ENCODE data around the gene TMCC2.
"Not testable (repeated sequence)": the region's sequence is repeated elsewhere in the genome, so short reads cannot be mapped to it uniquely, and the experiment has no call there.

TMCC2 gene, protein sequence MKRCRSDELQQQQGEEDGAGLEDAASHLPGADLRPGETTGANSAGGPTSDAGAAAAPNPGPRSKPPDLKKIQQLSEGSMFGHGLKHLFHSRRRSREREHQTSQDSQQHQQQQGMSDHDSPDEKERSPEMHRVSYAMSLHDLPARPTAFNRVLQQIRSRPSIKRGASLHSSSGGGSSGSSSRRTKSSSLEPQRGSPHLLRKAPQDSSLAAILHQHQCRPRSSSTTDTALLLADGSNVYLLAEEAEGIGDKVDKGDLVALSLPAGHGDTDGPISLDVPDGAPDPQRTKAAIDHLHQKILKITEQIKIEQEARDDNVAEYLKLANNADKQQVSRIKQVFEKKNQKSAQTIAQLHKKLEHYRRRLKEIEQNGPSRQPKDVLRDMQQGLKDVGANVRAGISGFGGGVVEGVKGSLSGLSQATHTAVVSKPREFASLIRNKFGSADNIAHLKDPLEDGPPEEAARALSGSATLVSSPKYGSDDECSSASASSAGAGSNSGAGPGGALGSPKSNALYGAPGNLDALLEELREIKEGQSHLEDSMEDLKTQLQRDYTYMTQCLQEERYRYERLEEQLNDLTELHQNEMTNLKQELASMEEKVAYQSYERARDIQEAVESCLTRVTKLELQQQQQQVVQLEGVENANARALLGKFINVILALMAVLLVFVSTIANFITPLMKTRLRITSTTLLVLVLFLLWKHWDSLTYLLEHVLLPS

DNA sequence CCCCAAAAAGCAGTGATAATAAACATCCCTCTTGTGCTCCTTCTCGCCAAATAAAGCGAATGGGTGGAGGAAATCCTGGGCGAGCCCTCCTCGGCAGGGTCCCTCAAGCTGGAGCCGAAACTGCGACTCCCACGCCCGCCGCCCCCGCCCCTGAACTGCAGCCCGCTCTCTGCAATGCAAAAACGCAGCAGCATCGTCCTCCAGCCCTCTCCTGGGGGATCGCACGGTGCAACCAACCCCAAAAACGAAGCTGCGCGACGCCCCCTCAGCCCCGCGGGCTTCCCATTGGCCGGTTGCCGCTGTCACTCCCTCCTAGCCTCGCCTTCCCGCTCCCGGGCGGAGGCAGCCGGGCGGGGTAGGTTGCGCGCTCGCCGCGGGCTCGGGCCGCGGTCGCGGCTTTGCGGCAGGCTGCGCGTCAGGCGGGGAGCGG lies at the start of gene TMCC2:
TSS of gene TMCC2 (plus strand) at position 363 of the 430 bp plus-strand sequence. CDS start 619 bp downstream, outside the sequence.
- DNase-seq, result peak; percentile 82

DNA sequence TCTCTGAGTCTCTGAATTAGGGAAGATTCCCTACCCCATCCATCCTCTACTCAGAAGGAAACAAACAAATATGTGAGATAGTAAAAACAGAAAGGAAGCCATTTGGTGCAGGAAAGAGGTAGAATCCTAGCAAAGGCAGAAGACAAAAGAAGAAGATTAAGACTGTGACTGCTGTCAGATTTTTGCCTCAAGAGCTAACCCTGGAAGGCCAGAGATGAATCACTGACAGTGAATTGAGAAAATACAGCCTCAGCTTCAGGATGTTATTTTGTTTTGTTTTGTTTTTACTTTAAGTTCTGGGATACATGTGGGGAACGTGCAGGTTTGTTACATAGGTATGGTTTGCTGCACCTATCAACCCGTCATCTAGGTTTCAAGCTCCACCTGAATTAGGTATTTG lies 47.9 kb upstream of the TMCC2 start:
- DNase-seq, result no peak

DNA sequence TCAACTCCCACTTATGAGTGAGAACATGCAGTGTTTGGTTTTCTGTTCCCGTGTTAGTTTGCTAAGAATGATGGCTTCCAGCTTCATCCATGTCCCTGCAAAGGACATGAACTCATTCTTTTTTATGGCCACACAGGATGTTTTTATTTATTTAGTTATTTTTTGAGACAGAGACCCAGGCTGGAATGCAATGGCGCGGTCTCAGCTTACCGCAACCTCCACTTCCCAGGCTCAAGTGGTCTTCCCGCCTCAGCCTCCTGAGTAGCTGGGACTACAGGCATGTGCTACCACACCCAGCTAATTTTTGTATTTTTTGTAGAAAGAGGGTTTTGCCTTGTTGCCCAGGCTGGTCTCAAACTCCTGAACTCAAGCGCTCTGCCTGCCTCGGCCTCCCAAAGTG lies 47.4 kb upstream of the TMCC2 start:
- DNase-seq, result not testable (repeated sequence)

DNA sequence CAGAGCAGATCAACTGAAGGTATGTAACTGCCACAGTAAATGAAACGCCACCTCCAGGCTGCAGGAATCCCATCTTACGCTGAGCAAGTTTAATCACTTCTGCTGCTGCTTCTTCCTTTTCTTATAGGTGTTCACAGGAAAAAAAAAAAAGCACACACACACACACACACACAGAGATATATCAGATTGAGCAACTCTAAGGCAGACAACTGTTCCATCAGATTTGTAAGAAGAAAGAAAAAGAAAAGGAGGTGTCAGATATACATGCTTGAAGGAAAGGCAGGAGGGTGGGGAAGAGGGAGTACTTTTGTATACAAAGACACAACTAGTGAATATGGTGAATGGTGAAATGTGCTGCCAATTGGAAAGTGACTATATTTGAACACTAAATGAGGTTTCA lies 44.8 kb upstream of the TMCC2 start:
- DNase-seq, result no peak

DNA sequence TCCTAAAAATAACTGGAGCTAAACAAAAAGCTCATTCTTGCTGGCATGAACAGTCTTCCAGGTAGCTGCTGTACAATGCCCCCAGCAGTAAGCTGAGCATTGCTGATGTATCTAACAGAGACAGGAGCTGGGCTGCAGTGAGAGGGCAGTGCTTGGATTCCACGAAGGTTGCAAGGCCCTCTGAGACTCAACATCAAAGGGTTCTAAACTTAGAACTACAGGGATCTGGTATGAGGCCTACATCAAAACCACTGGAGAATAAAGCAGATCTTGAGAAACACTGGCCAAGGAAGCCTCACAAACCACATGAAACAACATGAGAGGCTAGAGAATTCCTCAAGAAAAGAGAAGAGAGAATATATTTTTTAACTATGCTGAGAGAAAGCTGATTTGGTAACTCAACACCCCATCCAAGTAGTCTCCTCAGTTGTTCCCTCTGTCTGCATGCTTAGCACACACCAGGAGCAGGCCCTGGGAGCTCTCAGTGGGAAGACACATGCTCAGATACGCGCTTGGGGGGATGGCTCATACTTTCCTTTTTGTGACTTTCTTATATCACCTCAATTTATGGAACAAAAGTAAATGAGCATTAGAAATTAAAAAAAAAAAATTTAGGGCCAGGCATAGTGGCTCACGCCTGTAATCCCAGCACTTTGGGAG lies 43.9 kb upstream of the TMCC2 start:
- no peak for DNase-seq

DNA sequence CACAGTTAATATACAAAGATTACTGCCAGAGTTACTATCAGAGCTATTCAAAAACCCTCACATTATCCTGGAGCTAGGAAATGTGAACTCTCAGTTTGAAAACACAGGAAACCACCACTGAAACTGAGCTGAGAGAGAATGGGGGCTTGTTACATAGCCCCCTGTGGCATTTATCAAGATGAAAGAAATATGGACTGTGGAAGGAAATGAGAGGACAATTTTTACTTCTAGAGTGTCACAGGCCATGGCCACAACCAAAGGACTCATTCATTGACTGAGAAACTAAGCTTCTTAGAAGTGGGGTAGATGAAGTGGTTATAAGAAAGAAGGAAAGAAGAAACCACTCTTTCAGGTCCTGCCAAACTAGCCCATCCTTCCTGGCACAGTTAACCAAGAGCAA lies 41.6 kb upstream of the TMCC2 start:
- no peak for DNase-seq

DNA sequence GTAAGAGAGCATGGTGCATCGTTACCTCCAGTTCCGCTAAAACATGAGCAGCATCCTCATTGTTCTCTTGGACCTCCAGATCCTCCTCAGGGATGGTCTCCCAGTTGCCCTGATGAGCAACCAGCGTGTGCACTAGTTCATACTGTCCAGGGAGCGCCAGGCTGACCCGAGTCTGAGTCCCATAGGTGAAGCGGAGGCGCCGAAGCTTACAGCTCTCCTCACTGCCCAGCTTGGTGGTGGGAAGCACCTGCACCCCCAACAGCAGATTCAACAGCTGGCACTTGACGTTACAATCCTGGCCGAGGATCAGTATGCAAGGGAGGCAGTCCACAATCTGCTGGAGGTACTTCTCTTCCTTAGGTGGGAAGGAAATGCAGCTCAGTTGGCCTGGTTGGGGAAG lies 40.3 kb upstream of the TMCC2 start:
- DNase-seq, result no peak

DNA sequence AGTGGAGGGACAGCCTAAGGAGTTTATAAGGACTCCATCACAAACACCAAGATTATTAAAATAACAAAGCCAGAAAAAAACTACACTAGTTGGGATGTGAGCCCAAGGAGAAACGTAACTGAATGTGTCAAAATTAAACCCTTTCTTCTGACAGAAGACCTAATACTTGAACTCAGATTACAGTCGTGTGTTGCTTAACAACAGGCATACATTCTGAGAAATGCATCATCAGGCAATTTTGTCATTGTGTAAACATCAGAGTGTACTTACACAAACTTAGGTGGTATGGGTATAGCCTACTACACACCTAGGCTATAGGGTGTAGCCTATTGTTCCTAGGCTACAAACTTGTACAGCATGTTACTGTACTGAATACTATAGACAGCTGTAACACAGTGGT lies 39.6 kb upstream of the TMCC2 start:
- DNase-seq, result no peak

DNA sequence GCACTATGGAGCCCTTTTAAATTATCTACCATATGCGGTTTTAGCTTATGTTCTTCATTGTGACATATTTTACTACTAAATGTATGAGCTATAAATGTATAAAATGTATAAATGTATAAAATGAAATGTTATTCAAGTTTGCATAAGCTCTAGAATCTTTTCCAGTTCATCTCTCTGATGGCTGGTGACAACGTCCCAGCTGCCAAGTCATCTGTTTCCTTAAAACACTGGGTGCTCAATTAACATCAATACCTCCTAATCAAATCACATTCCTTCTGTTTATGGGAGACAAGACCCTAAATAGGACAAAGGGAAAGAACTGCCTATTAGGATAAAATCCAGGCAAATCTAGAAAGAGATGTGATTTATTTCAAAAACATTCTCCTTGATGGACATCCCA lies 39.1 kb upstream of the TMCC2 start:
- DNase-seq, result no peak

DNA sequence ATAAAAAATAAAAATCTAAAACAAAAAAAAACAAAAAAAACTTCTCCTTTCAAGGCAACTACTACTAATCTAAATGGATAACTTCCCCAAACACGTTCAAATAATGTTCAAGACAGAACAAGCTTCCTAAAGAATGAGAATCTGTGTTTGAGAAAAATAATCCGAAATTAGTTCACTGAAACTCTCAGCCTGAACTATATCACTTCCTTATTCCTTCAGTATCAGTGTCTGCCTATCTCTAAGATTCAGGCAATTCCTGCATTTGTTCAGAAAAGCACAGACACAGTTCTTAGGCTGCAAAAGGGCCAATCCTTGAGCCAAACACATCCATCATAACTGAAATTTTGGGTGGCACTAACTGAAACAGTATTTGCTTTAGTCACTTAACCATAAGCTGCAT lies 38.6 kb upstream of the TMCC2 start:
- no peak for DNase-seq

DNA sequence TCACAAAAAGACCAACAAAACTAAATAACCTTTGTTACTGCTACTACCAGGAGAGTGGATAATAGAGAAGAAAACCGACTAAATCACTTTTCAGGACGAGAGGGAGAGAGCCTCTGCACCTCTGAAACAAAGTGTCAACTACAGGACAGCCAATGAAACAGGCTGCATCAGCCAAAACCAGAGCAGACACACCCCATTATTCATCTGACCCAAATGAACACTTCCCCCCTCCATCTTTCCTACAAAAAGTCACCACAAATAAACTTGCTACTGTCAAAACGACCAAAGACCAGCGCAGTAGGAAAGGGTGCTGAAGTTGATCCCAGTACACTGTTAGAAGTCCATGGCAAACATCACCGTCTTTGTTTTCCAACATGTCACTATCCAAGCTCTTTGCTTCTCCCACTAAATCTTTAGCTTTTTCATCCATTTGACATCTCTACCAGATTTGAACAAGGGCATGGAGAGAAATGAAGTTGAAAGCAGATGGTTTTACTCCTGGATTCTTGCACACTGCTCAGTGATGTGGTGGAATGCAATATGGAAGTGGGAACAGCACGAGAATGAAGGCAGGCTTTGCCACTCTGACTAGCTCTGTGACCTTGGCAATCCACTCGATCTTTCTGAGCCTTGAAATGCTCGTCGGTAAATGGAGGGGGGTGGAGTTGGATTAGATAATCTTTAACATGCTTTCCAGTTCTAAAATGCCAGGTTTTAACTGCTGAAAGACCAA lies 36.7 kb upstream of the TMCC2 start:
- no peak for DNase-seq

DNA sequence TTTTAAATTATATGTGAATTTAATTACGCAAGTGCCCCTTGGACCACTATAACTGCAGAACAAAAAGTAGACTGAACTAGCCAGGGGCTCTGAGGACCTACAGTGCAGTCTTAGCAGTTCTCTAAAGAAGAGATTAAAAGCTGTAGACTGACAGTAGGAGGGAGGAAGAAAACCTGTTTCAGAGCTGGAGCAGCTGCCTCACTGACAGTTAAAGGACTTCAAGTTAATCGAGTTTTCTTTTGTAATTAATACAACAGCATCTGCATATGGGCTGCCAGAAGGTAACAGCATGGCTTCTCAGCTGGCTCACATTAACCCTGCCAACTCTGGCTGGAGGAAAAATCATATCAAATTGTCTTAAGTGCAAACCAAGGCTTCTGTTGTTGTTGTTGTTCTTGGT lies 36.1 kb upstream of the TMCC2 start:
- DNase-seq, result no peak

DNA sequence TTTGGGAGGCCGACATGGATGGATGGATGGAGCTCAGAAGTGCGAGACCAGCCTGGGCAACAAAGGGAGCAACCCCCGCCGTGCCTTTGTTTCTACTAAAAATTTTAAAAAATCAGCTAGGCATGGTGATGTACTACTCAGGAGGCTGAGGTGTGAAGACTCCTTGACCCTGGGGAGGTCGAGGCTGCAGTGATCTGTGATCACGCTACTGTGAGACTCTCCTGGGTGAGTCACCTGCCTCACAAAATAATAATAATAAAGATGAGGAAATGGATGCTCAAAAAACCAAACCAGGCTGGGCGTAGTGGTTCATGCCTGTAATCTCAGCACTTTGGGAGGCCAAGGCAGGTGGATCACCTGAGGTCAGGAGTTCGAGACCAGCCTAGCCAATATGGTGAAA lies 35.5 kb upstream of the TMCC2 start:
- no peak for DNase-seq

DNA sequence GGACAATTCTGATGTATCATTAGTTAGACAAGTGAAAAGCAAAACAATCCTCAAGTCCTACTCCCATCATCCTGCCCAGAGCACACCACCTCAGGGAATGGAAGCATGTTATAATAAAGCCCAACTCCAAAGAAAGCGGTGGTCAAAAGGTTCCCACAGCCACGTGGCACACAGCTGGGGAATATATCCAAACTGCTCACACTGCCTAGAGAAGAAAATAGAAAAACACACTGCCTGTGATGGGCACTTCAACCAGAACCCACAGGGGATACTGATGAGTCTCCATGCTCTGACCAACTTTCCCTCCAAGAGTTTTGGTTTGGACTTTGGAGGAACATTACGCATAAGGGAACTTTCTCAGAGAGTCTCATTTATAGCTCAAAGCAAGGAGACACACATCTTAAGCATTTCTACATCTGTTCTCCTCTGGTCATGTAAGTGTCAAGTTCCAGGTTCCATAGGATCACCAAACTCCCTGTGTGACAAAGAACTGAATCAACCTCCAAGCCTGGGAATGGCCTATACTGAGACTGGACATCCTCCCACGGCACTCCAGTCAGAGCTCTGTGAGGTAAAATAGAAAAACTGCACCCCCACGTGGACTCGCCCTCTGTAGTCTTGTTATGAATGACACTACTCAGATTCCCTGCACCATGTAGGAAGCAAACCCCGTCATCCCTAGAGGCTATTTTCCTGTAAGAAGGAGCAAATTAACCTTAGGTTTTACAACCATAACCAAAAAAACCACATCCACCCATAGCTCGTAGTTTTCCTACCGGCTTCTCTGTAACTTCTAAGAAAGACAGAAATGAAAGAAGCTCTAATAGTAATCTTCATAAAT lies 28.4 kb upstream of the TMCC2 start:
- no peak for DNase-seq

DNA sequence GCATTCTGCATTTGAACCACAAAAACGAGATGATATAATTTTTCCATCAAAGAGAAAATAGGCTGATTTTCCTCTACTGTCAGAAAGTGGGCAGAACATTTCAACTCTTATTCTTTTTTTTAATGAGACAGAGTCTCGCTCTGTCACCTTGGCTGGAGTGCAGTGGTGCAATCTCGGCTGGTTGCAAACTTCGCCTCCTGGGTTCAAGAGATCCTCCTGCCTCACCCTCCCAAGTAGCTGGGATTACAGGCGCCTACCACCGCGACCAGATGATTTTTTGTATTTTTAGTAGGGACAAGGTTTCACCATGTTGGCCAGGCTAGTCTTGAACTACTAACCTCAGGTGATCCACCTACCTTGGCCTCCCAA lies 27.8 kb upstream of the TMCC2 start:
- DNase-seq, result no peak

DNA sequence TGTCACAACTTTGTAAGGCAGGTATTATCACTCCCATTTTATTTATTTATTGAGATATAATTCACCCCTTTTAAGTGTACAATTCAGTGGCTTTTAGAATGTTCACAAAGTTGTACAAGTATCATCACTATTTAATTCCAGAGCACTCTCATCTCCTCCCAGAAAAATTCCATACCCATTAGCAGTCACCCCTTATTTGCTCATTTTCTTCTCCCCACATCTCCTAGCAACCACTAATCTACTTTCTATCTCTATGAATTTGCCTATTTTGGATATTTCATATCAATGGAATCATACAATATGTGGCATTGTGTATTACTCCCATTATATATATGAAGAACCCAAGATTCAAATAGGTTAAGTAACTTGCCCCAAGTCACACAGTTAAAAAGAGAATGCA lies 23.2 kb upstream of the TMCC2 start:
- DNase-seq, result no peak

DNA sequence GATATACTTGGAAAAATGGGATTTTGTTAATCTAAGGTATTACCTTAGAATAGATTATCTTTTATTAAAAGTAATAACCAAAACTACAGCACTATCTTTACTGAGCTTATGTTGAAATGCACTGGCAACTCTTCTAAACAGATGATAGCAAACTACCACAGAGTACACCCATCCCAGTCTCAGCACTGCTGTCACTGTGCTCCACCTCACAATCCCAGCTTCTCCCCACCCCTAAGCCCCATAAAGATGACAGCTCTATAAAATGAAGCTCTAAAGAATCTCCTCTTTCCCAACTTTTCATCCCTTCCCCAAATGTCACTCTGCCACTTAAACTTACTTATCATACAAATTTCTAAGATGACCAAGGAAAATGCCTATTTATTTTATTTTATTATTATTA lies 22.7 kb upstream of the TMCC2 start:
- no peak for DNase-seq

DNA sequence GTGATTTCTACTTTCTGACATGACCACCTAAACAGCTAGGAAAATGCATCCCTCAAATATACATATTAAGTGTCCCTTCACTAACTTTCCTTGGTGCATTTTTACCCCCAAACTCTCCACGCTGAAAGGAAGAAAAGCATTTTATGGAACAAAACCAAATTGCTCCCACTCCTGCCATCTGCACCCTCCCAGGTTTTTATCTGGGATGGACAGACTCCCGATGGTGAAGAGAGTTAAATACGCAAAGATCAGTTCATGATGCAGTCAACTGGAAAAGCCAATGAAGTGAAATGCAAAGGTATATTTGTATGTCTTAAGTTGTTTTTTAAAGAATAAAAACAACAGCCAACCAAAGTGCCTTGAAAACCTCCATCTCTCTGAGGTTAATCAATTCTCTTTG lies 18.9 kb upstream of the TMCC2 start:
- DNase-seq, result no peak

DNA sequence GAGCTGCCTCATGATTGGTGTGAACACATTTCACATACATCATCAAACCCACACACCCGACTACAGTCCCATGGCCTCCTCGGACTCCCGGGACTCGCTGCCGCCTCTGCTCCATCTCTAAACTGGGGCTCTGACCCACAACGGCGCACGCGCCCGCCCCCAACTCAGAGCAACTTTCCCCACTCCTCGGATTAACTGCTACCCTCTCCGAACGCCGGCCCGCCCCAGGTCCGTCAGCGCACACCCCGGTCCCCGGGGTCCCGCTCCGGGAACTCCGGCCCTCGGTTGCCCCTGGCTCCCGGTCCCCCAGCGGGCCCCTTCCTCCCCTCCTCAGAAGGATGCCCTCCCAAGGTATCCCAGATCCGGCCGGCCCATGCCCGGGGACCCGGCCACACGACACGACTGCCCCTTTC lies 17.0 kb upstream of the TMCC2 start:
- no peak for DNase-seq

DNA sequence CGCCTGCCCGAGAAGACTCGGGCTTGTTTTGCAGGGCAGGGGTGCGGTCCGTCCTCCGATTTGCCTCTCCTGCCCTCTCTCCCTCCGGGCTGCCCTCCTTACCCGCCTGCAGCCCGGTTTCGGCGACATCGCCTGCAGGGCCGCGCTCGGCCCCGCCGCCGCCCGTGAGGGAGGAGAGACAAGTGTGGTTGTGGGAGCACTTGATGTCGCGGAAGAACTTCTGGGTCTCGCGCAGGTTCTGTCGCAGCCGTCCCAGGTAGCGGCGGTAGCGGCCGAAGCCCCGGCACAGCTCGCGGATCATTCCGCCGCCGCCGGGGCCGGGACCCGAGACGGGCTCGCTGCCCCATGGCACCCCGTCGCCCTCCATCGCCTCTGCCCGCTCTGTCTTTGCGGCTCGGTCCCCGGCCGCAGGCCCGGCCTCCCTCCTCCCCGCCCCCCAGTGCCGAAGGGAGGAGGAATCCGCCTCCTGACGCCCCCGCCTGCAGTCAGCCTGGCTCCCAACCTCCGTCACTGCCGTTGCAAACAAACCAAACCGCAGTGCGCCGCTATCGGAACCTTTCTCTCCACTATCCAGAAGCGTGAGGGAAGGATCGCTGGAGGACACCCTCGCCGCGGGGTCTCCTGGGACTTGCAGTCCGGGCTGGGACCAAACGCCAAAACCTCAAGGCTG lies 16.4 kb upstream of the TMCC2 start, which contains the start of gene DSTYK:
TSS of gene DSTYK (minus strand) at position 534 of the 670 bp plus-strand sequence. CDS start at position 367, 167 bp downstream.
- DNase-seq, result peak; percentile 90

DNA sequence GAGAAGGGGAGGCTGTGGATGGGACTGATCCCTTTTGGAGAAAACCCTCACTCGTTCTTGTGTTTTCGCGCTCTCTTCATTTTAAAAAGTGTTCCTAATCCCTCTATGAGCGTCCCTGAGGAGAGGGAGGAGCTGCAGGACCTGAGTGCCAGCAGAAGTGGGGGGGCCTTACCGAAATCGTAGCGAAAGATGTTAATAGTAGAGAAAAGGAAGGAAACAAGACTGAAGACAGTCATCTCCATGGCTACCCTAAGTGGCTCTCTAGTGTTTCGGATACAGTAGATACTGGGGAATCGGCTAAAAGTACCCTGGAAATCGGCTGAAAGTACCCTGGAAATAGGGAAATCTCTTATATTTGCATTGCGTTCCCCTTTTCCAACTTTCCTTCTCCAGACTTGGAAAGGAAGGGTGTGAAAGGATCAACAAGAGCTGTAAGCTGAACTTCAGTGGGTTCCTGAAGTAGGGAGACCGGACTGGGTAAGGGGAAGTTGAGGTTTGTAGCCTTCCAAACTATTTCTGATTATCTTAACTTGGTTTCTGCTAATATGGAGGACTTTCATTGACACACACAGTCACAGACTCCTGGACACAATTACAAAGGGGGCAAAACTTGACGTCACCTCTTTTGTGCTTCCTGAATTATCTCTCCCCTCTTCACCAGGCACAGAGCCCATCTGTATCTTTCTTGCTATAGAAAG lies 15.8 kb upstream of the TMCC2 start:
- DNase-seq, result no peak
